IPS-NIHi7 (cell line): Measurements from ENCODE around the gene ERV3-1.
"Not testable (repeated sequence)": the region's sequence is repeated elsewhere in the genome, so short reads cannot be mapped to it uniquely, and the experiment has no call there.

ENCODE experiments used
- DNase-seq: peaks from one replicate; pipeline ENCODE4 v3.0.0; 2012; ENCODE audit warnings: mixed read lengths; ENCODE audit errors: extremely low spot score

Gene ERV3-1, protein sequence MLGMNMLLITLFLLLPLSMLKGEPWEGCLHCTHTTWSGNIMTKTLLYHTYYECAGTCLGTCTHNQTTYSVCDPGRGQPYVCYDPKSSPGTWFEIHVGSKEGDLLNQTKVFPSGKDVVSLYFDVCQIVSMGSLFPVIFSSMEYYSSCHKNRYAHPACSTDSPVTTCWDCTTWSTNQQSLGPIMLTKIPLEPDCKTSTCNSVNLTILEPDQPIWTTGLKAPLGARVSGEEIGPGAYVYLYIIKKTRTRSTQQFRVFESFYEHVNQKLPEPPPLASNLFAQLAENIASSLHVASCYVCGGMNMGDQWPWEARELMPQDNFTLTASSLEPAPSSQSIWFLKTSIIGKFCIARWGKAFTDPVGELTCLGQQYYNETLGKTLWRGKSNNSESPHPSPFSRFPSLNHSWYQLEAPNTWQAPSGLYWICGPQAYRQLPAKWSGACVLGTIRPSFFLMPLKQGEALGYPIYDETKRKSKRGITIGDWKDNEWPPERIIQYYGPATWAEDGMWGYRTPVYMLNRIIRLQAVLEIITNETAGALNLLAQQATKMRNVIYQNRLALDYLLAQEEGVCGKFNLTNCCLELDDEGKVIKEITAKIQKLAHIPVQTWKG

DNA sequence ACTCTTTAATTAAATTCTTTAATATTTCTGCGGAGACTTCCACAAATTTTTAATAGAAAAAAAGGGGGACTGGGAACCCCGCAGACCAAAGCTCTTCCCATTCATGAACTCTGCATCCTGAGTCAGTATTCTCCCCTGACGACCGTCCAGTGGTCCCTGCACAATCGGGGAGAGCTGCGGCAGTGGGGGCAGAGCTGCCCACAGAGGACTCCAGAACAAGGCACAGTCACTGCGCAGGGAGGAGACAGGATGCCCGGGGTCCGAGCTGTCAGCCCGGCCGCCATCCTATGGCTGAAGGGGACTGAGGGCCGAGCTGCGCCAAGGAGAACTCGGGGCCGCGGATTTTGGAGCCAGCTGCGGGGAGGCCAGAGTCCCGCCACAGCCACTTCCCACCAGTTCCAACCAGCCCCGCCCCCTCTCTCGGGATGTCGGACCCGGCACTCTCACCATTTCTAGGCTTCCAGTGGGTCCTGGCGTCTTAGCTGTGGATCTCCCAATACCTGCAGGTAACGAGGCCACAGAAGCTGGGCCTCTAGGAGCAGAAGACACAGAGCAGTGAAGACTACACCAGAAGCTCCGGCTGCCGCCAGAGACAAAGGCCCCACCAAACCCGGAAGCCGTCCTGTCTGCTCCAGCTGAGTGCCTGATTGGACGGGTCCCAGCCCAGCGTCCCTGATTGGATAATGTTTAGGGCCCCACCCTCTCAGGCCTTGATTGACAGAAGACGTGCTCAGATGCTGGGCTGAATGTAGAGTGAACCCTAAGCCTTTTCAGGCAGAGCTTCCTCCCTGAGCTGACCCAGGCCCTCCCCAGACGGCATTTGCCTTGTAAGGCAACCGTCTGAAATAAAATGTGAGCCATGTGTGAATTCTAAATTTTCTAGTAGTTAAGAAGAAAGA lies at the start of gene ERV3-1:
Gene ERV3-1, minus strand, starts transcription at position 594 of the 899 bp plus-strand sequence. CDS start 13,661 bp downstream, outside the sequence.
- DNase-seq, result peak; percentile 95

DNA sequence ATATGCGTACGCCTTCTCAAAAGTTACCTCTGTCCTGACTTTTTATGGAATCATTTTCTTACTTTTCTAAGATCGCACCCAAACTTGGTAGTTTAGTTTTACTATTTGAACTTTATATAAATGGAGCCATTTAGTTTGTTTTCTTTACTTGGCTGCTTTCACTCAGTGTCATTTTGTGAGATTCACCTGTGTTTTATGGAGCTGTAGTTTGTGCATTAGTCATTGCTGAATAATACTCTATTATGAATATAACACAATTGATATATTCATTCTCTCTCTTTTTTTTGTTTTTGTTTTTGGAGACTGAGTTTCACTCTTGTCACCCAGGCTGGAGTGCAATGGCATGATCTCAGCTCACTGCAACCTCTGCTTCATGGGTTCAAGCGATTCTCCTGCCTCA lies 49.3 kb upstream of the ERV3-1 start:
- DNase-seq, result not testable (repeated sequence)

DNA sequence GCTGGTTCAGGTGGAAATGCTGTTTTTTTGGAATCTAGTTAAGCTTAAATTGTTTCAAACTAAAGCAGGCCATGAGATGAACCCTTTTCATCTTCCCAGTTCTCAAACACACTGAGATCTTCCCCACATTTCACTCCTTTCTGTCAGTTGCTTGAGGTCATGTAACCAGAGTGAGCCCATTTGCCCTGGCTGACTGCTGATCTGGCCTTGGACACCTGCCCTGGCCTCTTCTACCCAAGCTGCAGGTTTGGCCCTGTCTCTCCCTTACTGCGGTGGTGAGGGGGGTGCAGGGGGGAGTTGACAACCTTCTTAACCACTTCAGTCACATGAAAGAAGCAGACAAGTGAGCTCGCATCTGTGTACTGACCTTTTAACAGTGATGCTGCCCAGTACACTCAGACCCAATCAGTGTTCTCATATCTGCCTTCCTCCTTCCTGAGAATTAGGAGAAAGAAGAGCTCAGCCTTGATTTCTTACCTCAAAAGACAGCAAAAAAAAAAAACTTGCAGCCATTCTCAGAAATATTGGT lies 48.0 kb upstream of the ERV3-1 start:
- not testable (repeated sequence) for DNase-seq

DNA sequence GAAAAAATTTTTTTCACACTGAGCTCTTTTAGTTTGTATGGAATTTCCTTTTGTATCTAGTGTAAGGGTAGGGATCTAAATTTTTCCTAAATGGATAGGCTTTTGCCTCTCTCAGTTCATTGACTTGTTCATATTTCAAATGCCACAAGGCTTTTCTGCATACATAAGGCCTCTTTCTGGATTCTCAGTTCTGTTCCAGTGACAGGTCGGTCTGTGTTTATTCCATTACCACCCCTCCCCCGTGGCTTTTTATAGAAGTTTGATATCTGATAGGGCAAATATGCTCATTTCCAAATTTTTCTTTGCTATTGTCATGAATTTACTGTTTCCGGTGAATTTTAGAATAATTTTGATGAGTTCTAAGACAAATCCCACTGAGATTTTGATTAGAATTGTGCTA lies 45.2 kb upstream of the ERV3-1 start:
- not testable (repeated sequence) for DNase-seq

DNA sequence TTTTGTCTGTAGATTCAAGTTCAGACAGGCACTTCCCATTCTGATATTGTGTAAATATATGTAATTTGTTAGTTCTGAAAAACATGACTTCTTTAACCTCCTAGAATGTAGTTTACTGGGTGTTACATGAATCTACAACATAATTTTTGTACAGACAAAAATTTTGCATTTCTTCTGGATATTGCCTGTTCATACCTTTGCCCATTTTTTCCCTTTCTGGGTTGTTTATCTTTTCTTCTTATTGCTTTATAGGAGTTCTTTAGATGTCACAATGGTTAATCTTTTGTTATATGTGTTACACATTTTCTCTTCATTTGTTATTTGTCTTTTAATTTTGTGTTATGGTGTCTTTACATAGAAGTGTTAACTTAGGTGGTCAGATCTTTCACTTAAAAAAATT lies 44.7 kb upstream of the ERV3-1 start:
- DNase-seq, result not testable (repeated sequence)

DNA sequence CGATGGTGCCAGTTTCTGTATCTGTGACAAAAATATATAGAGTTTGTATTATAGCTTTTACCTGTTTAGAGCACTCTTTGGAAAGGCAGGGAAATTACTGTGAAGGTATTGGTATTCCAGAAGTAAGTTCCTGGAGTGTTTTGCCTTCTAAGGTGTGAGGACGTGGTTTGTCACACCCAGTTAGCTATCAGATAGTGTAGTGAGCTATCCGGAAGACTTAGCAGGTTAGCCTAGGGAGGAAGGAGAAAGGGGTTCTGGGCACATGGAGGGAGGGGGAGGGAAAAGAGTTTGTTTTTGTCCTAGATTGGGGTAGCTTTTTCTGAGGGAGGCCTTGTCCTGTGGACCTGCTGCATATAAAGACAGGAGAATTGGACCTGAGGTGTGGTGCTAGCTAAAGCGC lies 39.8 kb upstream of the ERV3-1 start:
- DNase-seq, result not testable (repeated sequence)

DNA sequence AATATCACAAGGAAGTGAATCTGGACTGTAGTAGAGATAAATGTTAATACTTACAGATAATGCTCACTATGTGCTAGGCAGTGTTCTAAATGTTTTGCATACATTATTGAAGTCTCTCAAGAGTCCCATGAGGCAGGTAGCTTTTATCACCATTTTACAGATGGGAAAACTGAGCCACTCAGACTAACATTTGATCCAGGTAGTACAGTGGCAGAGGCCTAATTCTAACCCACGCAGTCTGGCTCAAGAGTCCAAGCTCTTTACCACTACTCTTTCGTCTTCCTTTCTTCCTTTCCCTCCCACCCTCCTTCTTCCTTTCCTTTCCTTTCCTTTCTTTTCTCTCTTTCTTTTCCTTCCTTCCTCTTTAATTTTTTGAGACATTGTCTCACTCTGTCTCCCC lies 39.1 kb upstream of the ERV3-1 start:
- DNase-seq, result not testable (repeated sequence)

DNA sequence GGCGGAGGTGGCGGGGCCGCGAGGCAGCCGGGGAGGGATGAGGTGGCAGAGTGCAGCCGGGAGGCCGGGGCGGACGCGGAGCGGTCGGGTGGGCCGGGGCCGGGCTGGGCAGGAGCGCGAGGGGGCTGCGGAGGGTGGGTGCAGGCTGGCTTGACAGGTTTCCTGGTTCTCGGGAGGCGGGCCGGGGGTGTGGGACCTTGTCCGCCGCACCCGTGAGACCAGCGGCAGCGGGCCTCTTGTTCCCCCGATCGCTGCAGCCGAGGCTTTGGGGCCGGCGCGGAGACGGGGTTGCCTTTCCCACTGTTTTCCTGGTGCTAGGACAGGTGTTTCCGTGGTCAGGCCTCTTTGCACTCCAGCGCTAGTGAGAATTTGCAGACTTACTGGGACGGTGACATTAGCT lies 32.3 kb upstream of the ERV3-1 start:
- peak; percentile 11 for DNase-seq

DNA sequence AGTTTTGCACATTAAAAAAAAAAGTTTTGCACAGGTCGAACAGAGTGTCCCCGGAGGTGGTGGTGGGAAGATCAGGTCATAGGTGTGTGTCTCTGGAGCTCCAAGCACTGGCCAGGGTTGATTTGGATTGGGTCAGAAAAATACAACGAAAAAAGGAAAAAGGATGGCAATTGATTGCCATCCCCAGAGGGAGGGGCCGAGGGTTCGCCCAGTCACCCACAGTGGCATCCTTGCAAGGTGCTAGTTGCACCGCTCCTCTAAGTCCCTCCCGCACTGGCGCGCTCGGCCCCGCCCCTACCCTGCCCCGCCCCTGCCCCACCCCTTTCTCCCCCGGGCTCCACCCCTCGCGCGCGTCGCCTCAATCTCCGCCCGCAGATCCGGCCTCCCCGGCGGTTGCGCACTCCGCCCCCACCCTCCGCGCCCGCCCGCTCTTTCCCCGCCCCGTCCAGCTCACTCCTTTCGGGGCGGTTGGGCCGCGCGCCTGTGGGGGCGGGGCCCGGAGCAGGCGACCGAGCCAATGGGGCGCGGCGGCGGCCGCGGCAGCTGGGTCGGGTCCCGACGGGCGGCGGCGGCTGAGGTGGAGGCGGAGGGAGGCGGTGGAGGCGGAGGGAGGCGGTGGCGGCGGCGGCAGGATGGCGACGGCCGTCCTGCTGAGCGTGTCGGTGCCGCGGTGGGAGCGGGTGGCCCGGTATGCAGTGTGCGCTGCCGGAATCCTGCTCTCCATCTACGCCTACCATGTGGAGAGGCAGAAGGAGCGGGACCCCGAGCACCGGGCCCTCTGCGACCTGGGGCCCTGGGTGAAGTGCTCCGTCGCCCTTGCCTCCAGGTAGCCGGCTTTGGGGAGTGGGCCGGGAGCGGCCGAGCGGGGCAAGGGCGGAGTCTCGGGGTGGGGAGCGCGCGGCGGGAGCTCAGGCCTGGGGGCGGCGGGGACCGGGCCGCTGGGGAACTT lies 31.5 kb upstream of the ERV3-1 start:
- peak; percentile 89 for DNase-seq

DNA sequence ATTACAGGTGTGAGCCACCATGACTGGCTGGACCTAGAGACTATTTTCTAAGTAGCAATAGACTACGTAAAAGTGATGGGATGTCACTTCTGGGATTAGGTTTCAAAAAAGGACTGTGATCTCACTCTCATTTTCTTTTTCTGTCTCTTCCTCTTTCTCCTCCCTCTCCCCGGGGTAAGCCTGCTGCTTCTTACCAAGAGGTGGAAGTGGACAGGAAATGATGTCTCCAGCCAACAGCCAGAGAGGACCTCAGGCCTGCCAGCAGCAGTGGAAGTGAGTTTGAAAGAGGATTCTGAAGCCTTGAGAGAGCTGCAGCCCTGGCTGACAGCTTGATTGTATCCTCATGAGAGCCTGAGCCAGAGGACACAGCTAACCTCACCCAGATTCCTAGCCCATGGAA lies 30.0 kb upstream of the ERV3-1 start:
- not testable (repeated sequence) for DNase-seq

DNA sequence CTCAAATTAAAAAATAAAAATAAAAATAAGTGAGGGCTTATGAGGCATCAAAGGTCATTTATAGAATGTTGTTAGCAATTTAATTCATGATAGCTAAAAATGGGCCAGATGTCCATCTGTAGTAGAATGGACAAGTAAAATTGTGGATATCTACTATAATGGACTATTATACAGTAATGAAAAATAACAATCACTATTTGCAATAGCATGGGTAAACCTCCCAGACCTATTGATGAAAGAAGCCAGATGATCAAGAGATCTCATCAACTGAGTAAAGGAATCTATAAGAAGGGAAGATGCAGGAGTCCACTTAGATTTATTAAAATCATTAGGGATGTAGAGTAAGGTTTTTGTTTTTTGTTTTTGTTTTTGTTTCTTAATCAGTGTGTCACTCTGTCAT lies 29.0 kb upstream of the ERV3-1 start:
- not testable (repeated sequence) for DNase-seq

DNA sequence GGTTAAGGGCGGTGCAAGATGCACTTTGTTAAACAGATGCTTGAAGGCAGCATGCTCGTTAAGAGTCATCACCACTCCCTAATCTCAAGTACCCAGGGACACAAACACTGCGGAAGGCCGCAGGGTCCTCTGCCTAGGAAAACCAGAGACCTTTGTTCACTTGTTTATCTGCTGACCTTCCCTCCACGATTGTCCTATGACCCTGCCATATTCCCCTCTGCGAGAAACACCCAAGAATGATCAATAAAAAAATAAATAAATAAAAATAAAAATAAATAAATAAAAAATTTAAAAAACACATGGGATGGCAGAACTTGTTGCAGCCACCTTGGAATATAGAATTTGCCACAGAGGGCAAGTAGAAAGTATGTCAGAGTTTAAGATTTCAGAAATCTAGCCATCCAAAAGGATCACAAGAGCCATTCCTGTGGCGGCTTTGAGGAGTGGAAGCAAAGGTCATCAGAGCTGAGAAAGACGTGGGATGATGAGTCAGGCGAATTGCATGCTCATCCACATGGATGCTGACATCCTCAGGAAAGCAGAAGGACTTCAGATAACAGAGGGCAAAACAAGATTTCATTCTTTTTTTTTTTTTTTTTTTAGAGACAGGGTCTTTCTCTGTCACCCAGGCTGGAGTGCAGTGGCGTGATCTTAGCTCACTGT lies 27.8 kb upstream of the ERV3-1 start:
- DNase-seq, result not testable (repeated sequence)

DNA sequence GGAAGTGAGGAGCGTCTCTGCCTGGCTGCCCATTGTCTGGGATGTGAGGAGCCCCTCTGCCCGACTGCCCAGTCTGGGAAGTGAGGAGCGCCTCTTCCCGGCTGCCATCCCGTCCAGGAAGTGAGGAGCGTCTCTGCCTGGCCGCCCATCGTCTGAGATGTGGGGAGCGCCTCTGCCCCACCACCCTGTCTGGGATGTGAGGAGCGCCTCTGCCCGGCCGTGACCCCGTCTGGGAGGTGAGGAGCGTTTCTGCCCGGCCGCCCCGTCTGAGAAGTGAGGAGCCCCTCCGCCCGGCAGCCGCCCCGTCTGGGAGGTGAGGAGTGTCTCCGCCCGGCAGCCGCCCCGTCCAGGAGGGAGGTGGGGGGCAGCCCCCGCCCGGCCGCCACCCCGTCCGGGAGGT lies 26.9 kb upstream of the ERV3-1 start:
- DNase-seq, result not testable (repeated sequence)

DNA sequence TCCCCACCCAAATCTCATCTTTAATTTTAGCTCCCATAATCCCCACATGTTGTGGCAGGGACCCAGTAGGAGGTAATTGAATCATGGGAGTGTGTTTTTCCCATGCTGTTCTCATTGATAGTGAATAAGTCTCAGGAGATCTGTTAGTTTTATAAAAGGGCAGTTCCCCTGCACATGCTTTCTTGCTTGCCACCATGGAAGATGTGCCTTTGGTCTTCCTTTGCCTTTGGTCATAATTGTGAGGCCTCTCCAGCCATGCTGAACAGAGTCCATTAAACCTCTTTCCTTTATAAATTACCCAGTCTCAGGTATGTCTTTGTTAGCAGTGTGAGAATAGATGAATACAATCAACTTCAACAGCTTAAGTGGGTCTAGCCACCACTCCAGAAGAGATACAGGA lies 18.5 kb upstream of the ERV3-1 start:
- not testable (repeated sequence) for DNase-seq

DNA sequence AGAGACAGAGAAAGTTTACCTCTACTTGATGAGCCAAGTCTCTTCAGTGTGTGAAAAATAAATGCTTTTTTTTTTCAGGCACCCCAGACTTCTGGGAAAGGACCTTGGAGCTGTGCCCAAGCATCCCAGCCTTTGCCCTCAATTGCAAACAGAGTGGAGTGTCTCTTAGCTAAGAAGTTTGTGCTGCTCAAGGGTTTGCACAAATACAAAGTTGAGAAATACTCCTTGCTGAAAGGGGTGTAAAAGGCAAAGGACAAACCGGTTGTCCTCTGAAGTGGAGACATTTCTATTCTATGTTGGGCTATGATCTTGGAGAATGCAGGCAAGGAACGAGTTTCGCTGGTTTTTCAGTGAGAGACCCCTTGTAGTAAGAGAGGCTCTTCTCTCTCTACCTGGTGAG lies 14.5 kb upstream of the ERV3-1 start:
- not testable (repeated sequence) for DNase-seq

DNA sequence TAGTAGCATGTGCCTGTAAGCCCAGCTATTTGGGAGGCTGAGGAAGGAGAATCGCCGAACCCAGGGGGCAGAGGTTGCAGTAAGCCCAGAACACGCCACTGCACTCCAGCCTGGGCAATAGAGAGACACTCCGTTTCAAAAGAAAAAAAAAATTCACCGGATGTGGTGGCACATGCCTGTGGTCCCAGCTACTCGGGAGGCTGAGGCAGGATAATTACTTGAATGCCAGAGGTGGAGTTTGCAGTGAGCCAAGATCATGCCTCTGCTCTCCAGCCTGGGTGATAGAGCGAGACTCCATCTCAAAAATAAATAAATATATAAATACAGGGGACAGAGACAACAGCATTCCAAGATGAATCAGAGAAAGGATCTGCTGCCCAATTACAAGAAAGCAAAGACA lies 3.4 kb upstream of the ERV3-1 start:
- not testable (repeated sequence) for DNase-seq

DNA sequence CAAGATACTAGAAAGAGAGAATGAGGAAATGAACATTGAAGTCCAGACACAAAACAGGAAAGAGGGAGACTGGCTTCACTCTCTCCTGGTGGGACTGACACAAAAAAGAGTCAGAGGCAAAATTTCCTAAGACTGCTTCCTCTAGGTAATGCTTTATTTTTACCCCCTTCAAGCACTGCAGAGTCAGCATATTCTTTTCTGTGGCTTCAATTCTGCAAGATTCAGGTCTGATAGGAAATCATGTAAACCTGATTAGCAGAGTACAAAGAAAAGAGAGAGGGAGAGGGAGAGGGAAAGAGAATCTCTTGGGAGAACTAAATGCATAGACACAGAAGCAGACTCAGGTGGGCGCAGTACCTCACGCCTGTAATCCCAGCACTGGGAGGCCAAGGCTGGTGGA lies 2.9 kb upstream of the ERV3-1 start:
- DNase-seq, result not testable (repeated sequence)

DNA sequence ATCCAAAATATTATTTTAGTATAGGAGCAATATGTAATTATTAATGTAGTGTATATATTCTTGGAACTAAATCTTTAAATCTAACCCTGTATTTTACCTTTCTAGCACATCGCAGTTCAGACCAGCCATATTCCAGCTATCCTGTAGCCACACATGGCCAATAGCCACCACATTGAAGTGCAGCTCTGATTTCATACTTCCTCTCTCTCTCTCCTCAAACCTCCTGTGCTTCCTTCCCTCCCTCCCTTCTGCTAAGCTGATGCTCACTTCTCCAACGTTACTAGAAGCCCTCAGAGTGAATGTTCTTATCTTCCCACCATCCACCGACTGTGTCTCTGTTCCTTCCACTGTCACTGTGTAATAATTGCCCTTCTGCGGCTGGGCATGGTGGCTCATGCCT lies 549 bp upstream of the ERV3-1 start:
- not testable (repeated sequence) for DNase-seq

DNA sequence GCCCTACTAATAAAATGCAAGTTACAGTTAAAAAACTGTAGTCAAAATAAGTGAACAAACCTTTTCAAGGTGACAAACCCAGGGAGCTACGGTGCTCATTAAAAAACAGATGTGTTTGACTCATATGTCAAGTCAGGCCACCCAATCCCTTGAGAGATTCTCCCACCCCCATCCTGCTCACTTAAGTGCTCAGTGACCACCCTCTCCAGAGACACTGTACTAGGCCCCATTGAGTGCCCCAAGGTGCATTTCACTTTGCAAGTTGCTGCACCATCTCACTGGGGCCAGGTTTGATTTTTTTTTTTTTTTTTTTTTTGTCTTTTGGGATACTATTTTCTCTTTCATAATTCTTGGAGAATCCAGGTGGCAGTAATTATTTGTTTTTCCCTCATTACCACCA lies 1.9 kb downstream of the ERV3-1 start:
- no peak for DNase-seq

DNA sequence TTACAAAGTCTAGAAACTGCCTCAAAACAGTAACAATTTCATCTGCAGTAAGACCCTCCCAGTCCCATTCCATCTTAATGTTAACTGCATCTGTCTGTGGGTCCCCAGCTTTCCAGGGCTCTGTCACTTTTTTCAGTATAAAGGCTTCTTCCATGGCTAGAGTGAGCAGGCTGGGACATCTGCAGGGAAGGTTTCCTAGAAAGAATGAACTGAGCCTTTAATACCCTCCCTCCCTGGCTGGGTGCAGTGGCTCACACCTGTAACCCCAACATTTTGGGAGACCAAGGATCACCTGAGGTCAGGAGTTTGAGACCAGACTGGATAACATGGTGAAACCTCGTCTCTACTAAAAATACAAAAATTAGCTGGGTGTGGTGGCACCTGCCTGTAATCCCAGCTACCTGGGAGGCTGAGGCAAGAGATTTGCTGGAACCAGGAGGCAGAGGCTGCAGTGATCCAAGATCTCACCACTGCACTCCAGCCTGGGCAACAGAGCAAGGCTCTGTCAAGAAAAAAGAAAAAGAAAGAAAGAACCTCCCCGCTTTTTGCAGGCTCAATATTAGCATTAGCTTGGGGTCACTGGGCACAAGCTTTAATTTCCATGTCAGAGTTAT lies 3.4 kb downstream of the ERV3-1 start:
- no peak for DNase-seq
